HG03378 (cell line): ENCODE measurements around the gene GRM7.
A peak's percentile ranks its signal among the peaks of the same experiment; 100 is the strongest.

Experiments used
- ATAC-seq: cut with Tn5 transposase; IDR thresholded peaks from one replicate; pipeline ENCODE4 v1.9.1; 2021; ENCODE audit warnings: mild to moderate bottlenecking, moderate library complexity; ENCODE audit not compliant: unreplicated experiment

The GRM7 gene

GRCh38 chr3:7215706-7216105 lies 354.8 kb downstream of the GRM7 start:
- ATAC-seq = no peak

GRCh38 chr3:7226393-7226792 lies 365.5 kb downstream of the GRM7 start:
- ATAC-seq = no peak

- ATAC-seq = no peak
These were observed 377.8 kb downstream of the GRM7 start for GRCh38 chr3:7238565-7239295.

GRCh38 chr3:7241584-7242302 lies 380.8 kb downstream of the GRM7 start:
- no peak for ATAC-seq

- ATAC-seq = no peak
These were observed 381.4 kb downstream of the GRM7 start for GRCh38 chr3:7242303-7242635.

- no peak for ATAC-seq
These were observed 388.7 kb downstream of the GRM7 start for GRCh38 chr3:7249493-7250076.

GRCh38 chr3:7254251-7254650 lies 393.3 kb downstream of the GRM7 start:
- no peak for ATAC-seq

- no peak for ATAC-seq
These were observed 400.1 kb downstream of the GRM7 start for GRCh38 chr3:7260975-7261374.

GRCh38 chr3:7263347-7264195 lies 402.7 kb downstream of the GRM7 start:
- no peak for ATAC-seq

- no peak for ATAC-seq
These were observed 403.2 kb downstream of the GRM7 start for GRCh38 chr3:7264196-7264526.

- no peak for ATAC-seq
These were observed 404.8 kb downstream of the GRM7 start for GRCh38 chr3:7265736-7266135.

GRCh38 chr3:7266551-7266950 lies 405.6 kb downstream of the GRM7 start:
- no peak for ATAC-seq

GRCh38 chr3:7270731-7271130 lies 409.8 kb downstream of the GRM7 start:
- no peak for ATAC-seq

GRCh38 chr3:7271631-7272030 lies 410.7 kb downstream of the GRM7 start:
- no peak for ATAC-seq

- ATAC-seq = no peak
These were observed 411.3 kb downstream of the GRM7 start for GRCh38 chr3:7272203-7272602.

- peak; percentile 50 for ATAC-seq
These were observed 414.5 kb downstream of the GRM7 start for GRCh38 chr3:7275396-7275795.

- ATAC-seq = no peak
These were observed 419.4 kb downstream of the GRM7 start for GRCh38 chr3:7280318-7280717.

- ATAC-seq = no peak
These were observed 422.1 kb downstream of the GRM7 start for GRCh38 chr3:7282988-7283387.

- no peak for ATAC-seq
These were observed 424.6 kb downstream of the GRM7 start for GRCh38 chr3:7285505-7285904.

- ATAC-seq = no peak
These were observed 427.2 kb downstream of the GRM7 start for GRCh38 chr3:7288133-7288532.

- ATAC-seq = no peak
These were observed 428.2 kb downstream of the GRM7 start for GRCh38 chr3:7289121-7289520.
